HS-27A (cell line): ENCODE results near the gene PIGS.
"Not testable (repeated sequence)": the region's sequence is repeated elsewhere in the genome, so short reads cannot be mapped to it uniquely, and the experiment has no call there.

Experiments
- DNase-seq: peaks from one replicate; pipeline ENCODE4 v3.0.0-alpha.2; 2012; ENCODE audit warnings: low read depth, missing footprints

Gene PIGS

DNA sequence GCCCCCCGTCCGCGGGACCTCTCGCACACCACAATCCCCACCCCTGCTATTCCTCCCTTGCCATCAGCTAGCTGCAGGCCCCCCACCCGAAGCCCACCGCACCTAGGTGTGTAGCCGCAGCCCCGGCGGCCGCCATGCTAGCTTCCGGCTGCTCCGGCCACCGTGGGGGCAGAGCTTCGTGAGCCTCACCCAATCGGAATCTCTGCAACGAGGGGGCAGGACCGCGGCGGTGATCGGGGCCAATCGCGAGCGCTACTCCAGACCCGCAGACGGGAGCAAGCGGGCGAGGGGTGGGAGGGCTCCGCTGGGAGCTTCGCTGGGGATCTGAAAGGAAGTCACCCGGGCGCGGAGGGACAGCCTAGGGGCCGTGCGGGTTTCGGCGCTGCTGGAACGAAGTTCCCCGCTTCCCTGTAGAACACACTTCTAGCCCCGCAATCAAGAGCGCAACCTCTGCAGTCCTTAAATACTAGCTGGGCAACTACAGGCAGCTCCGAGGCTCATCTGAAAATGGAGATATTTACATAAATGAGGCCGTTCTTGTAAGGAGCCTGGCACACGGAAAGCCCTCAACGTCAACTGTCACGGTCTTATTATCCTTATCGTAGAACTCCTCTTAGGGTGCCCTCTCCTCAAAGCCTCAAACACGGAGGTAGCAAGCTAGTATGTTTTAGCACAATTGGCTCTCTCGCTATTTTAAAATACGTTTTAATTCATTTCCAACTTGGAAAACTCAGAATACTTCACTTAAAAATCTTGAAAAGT is at the start of gene PIGS:
Gene PIGS (minus strand): TSS at position 164 of the 762 bp plus-strand sequence. CDS start 28 bp downstream, at position 136.
- peak; percentile 42 for DNase-seq

DNA sequence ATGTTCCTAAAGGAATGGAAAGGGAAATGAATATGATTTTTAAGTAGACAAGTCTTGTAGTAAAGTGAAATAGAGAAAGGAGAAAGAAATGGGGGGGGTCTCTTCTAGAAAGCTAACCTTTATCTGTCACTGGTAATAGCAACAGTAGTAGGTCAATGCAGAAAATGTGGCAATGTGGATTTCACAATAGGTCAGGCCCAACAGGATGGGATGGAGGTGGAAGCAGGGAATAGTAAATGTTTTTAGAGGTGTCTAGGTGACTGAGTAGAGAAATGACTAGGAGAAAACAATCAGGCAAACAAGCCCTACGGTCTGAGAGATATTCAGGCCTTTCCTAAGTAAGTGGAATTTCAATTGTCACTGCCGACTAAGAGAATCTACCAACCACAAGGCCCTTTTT is 48.7 kb upstream of the PIGS start:
- no peak for DNase-seq

DNA sequence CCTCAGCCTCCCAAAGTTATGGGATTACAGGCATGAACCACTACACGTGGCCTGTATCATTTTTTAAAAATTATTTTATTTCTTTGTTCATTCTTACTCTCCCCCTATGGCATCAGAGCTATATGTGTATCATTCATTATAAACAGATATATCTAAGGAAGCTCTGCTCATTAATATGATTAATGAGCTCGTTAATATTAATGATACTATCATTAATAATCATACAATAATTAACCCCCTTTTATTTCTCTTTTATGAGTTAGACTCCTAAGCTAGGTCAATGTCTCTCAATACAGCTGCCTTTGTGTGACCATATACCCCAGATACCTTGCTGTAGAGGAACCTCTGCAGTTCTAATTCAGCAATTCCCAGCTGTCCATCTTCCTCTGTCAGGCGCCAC is 47.1 kb upstream of the PIGS start:
- DNase-seq: no peak

DNA sequence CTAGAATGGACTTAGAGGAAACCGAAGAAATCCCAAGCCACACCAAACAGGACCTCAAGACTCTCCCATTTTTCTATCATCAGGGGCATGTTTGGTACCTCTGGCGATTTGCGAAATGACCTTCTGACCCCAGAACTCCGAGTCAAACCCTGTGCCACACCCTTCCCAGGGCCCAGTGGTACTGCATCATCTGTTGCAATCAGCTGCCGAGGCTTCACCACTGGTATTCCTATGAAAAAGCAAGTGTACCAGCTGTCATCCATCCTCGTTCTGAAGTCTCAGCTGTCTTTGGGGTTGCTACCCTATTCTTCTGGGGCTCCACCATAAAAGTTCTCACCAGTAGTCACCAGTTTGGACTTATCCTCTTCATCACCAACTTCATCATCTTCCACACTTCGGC is 45.0 kb upstream of the PIGS start:
- no peak for DNase-seq

DNA sequence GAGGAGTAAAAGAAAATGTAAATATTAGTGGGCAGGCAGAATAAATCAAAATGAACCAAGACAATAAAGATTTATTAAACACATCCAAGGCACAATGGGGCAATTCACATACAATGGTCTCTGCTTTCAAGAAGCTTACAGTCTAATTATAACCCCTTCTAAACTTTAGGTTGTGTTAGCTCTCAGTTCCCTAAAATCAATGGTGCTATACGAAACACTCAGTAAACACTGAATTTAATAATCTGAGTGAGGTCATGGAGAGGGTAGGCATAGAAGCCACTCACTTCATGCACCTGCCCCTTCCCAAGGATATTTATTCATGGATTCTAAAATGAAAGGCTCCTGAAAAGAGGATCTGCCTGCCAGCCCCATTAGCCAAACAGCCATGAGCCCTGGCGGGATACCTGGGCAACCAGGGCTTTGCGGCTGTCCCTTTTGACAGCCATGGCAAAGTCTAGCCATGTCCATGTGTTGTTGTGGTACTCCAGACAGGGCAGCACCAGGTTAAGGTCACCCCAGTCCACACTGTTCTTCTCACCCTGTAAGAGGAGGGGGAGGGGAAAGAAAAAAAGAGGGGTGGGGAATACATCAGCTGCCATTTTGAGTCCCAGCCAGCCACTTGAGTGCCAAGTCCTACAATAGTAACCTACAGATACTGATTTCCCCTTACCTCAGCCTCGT is 44.1 kb upstream of the PIGS start:
- no peak for DNase-seq

DNA sequence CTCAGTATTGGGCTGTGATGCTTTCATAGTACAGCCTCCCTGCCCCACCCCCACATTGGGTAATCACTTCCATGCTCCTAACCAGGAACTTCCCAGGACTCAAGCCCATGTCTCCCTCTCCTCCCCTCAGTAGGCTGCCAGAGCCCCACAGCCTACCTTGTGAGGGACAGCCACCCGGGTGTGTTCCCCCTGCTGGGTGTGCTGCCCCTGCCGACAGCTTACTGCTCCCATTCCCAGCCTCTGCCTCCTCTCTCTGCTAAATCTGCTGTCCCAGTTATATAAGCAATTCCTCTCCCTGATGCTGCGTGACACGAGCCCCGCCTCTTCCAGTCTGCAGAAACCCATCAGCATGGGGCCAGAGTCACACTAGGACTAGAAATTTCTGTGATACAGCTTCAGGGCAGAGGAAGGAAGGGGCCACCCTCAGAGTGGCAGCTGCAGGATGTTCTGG is 42.6 kb upstream of the PIGS start, which contains the start of gene RSKR:
Gene RSKR (minus strand): TSS at position 255 of the 451 bp plus-strand sequence. CDS start 24 bp downstream, at position 231.
- no peak for DNase-seq

DNA sequence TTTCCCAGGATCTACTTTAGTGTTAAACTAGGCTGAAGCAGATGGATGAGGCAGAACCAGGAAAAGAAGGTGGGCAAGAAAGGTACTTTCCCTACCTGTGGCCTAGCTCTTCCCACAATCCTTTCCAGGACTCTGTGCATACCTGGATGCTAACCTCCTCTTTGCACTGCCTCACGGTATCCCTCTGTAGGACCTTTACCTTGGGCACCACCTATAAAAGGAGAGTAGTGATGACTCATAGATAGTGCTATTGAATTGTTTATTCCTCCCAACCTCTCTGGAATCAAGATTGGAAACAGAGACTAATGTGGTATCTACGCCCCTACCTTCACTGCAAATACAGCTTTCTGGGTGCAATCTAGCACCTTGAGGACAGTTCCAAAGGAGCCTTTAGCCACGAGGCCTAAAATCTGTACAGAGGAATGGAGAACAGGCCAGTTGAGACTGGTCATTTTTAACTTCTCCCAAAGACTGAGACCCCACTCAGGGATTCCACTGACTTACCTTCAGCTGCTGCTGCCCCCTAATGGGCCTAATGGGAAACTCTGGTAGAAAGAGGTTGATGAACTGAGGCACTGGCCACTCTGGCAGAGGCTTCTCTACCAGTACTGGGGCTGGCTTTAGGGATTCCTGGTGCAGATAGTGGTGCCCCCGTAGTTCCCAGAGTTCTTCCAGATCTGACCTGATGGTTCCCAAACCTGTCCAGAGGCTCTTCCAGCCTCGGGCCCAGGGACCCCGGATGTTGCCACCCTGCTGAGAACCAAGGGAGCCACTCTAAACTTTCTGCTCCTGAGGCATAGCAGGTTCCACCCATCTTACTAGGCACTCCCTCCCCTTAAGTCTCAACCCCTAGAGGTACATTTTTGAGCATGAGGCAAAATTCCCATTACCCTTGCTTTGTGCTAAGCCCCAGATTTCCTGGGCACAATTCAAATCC is 41.9 kb upstream of the PIGS start:
- no peak for DNase-seq

DNA sequence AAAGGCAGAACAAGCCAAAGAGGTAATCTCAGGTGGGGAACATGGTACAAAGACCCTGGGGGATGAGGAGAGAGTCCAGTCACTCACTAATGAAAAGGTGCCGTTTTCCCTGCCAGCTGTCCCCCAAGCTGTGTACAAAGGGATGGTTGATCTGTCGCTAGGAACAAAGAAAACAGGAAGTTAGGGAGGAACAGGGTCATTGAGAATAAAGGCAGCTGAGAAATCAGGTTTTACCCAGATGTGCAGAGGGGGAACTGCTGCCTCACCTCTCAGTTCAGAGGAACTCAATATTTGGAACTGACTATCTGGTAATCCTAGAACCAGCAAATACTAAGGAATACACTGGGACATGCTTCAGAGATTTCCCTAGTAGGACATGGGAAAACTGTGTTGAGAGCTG is 41.2 kb upstream of the PIGS start:
- no peak for DNase-seq

DNA sequence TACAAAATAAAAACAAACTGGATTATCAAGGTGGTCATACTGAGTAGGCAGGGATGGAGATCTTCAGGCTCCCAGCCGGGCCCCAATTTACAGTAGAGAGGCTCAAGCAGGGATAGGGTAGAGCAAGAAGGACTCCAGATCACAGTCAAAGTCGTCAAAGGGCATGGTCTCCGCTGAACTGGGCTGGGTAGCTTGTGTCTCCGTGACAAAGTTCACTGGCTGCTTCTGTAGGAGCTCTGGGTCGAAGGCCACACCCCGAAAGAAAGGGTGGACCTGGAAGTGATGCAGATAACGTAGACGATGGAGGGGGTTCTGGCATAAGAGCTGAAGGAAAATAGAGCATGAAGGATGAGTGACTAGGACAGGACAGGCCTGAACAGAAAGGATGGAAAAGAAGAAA is 39.1 kb upstream of the PIGS start:
- DNase-seq: no peak

DNA sequence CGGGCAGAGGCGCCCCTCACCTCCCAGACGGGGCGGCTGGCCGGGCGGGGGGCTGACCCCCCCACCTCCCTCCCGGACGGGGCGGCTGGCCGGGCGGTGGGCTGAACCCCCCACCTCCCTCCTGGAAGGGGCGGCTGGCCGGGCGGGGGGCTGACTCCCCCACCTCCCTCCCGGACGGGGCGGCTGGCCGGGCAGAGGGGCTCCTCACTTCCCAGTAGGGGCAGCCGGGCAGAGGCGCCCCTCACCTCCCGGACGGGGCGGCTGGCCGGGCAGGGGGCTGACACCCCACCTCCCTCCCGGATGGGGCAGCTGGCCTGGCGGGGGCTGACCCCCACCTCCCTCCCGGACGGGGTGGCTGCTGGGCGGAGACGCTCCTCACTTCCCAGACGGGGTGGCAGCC is 32.7 kb upstream of the PIGS start:
- DNase-seq: not testable (repeated sequence)

DNA sequence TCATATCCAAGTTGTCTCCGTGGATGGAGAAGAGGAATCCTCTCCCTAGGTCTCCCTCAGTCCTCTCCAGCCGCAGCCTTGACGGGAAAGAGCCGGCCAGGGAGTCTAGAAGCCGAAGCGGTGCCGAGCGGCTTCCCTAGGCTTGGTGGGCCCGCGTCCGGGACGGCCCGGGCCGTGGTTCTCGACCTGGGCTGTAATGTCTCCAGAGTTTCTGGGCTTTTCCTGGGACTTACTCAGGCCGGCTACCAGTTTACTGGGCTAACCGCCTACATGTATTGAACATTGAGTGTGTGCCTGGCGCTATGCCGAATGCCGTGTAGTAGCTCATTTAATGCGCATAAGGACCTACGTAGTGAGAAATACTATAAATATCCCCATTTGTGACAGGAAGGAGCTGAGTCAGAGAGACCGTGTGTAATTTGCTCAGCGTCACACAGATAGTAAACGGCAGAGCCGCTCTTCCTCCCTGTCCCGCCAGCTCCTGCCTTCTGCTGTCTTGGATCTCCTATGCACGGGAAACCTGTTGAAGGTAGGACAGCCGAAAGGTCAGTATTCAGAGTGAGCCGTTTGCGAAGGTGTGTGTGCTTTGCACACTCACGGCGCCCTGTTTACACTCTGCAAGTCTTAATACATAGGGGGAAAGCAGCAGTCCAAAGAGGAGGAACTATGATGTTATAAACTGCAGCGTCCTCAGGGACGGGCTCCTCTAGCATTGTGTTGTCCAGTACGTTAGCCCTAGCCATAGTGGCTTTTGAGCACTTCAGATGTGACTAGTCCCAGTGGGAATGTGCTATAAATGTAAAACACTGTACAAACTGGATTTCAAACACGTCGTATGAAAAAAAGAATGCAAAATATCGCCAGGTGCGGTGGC is 28.2 kb upstream of the PIGS start:
- DNase-seq: peak; percentile 31

DNA sequence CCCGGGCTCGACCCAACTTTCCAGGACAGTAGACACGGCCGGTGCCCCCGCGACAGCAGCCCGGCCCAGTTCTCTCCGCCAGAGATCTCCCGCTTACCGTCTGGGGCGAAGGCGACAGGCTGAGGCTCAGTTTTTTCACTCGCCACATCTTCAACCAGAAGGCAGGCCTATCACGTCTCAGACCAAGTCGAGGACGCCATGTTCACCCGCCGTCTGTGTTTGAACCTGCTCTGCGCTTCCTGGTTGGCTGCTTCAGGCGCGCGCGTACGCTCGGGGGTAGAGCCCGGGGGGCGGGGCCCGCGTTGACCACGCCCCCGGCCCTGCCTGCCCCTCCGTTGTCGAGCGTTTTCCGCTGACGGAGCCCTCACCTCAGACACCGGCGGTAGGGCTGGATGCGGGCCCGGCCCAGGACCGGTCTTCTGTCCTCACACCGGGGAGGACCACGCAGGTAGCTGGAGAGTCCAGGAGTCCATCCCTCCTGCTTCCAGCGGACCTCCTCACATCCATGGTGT is 27.5 kb upstream of the PIGS start, which contains the start of gene SPAG5:
Gene SPAG5 (minus strand): TSS at position 227 of the 512 bp plus-strand sequence. CDS start 79 bp downstream, at position 148.
- peak; percentile 55 for DNase-seq

DNA sequence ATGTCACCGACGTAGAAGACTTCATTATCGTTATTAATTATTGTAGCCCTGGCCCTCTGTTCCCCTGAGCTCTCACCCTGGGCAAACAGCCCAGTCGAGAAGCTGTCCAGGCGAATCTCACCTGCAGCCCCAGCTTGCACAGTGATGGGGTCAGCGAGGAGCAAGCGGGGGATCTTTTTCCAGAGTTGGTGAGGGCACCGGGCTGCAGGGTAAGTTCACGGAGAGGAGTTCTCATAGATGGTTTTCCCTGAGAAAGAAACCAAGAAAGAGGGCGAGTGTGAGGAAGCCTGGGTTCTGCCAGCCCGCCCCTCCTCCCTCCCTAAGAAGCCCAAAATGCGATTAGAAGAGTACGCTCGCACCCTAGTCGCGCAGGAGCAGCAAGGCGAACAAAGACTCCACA is 27.1 kb upstream of the PIGS start:
- DNase-seq: no peak

DNA sequence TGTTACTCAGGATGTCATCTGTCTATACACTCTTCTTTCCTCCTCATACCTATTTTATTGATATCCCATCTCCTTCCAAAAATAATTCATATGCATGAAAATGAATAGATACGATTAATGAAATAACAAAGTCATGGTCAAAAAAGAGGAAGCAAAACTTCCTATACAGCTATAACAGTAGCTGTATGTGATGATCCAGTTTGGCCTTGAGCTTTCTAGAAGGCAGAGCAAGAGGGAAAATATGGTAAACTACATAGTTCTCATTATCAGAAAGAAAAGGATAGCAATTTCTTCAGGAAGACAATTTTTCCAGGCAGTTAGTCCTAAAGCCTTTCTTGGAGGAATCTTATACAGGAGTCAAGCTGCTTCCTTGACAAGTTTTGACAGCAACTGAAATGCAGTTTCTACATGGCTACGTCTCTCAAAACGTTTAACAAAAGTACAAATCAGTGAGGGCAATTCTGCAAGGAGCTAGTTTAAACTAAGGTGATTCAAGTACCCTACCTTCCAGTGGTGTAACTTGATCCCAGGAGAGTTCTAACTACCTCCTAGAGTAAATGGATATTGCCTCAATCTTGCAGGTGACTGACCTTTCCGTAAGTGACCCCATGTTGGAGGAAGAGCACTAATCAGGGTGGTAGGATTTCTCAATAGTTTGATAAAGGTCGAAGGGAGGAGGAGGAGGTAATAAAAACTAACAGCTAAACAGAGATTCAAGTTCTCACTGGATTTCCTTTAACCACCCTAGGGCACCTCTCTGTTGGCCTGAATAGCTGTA is 26.5 kb upstream of the PIGS start:
- DNase-seq: no peak

DNA sequence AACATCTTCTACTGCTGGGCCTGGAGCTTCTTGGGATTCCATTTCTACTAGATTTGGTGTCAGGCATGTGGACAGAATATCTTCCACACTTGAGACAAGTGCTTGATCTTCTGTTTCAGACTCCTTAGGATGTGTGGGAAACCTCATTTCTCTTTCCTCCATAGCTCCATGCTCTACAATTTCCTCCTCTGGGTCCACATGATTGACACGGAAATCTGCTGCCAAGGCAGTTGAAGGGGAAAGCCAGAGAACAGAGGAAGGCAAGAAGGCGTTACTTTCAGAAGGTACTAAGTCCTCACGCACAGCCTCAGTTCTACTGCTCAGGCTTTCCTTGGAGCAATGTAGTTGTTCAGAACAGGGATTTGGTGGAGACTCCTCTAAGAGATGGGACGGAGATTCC is 20.9 kb upstream of the PIGS start:
- no peak for DNase-seq

DNA sequence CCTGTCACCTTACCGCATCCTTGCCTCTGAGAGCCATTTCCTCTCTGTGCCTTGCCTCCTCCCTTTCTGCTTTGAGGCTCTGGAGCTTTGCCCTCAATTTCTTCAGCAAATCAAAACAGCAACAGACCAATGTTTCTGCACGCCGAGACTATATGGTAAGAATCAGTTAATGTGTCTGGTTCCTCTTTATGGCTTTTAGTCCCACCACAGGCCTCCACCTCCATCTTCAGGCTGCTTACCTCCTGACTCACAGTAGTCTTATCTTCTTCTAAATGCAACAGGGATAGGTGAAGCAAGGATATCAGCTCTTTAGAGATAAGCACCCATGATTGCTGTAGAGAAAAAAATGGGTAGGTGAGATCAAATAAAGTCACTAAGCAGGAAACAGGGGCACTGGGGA is 14.5 kb upstream of the PIGS start:
- DNase-seq: no peak

DNA sequence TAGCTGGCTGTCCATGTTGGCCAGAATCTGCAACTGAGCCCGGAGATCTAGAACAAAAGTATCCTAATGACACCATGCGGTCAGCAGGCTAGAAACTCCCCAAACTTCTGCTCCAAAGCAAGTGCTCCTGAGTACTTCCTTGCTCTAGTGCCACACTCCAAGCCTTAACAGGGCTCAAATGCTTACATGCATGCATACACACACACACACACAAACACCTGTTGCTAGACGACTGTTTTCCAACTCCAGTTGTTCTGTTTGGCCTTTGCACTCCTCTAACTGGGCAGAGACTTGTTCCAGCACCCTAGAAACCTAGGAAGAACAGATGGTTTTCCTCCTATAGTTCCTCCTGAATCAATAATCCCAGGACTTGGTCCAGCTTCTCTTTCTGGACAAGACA is 13.1 kb upstream of the PIGS start:
- no peak for DNase-seq

DNA sequence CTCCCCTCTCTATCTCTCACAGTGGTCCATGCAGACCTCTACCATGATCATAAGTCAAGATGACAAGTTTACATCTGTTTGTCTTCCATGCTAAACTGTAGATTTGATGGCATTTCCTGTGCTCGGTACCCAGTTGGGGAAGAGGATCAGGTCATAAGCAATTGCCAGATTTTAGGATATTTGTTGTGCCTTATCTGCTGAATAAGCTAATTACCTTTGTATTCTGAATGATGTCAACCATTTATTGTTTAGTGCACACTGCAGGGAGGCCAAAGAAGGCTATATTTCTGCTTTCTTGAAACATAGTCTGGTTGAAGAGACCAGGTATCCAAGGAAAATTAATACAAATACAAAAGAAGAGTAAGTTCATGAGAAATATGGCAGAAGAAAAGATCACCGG is 11.2 kb upstream of the PIGS start:
- DNase-seq: no peak

DNA sequence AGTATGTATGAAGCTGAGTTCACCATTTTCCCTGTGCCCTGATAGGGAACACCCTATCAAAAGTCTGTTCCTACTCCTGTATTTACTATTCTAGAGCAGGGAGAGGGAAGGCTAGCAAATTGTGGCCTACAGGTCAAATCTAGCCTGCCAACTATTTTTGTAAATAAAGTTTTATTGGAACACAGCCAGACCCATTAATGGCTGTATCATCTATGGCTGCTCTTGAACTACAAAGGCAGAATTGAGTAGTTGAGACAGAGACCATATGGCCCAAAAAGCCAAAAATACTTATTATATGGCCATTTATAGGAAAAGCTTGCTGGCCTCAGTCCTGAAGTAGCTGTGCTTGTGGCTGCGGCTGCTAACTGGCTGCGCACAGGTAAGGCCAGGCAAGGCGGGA is 9.6 kb upstream of the PIGS start:
- DNase-seq: no peak

DNA sequence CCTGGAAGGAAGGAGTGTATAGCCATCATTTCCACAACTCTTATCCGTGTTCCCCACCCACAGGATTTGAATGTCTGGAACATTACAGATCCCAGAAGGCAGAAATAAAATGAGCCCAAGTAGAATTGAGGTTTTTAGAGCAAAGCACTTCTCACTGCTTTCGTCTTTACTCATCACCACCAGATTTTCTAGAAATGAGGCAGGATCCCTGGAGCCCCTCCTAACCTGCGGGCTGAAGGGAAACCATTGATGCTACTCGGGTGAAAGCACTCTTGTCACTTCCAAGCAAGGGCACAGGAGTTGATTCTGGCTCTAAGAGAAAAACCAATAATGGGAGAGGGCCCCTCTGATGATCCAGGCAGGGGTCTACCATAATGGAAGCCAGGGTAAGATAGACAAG is 8.2 kb upstream of the PIGS start:
- no peak for DNase-seq
